CD4-positive, alpha-beta T cell (primary cell): ENCODE data around the gene PRKACA. TPM values are rescaled to one million over a fixed set of nuclear protein-coding genes. Genes with fewer than 3 reads are reported as not detected.

ENCODE experiments used
- ATAC-seq: fragments of 200-7000 bp; cut with Tn5 transposase; one replicate; pipeline ENCODE4 v1.10.0; 2022; ENCODE audit warnings: mild to moderate bottlenecking; ENCODE audit not compliant: poor library complexity
- CTCF ChIA-PET: fragments of 350-600 bp; sonication (Branson Sonifier 250); formaldehyde crosslinking; loops from one replicate; lab custom pipeline; 2021; ENCODE audit warnings: antibody characterized with exemption, inconsistent platforms; lab: Charles Lee
- POLR2A ChIA-PET: fragments of 350-600 bp; sonication (Branson Sonifier 250); formaldehyde crosslinking; loops from one replicate; lab custom pipeline; 2021; ENCODE audit warnings: antibody characterized with exemption, inconsistent platforms; lab: Charles Lee
- DNase-seq, 14 experiments: peaks; one replicate each; pipeline ENCODE4 v3.0.0-alpha.2; 2013 to 2020; ENCODE audit warnings: mixed read lengths in 2 of 14
- H3K27ac ChIP-seq, 2 donors: one replicate each; pipeline versions ENCODE4 v1.5.1 to v1.7.0; 2013; ENCODE audit warnings: low read length in 2 of 2, low read depth in 1 of 2, mild to moderate bottlenecking in 1 of 2
- H3K27me3 ChIP-seq, 2 experiments: 1 replicate in 1 of 2; 2 replicates in 1 of 2; pipeline versions ENCODE4 v1.6.1 to v1.7.0; 2013; ENCODE audit warnings: low read length in 2 of 2, control low read depth in 1 of 2, mild to moderate bottlenecking in 1 of 2, moderate library complexity in 1 of 2; ENCODE audit not compliant: insufficient read depth in 2 of 2, control insufficient read depth in 1 of 2
- H3K36me3 ChIP-seq: one replicate; pipeline ENCODE4 v1.6.1; 2013; ENCODE audit warnings: low read length, control low read depth; ENCODE audit not compliant: insufficient read depth
- H3K4me1 ChIP-seq: one replicate; pipeline ENCODE4 v1.6.1; 2013; ENCODE audit warnings: low read length, control low read depth; ENCODE audit not compliant: insufficient read depth
- H3K4me3 ChIP-seq: one replicate; pipeline ENCODE4 v1.5.1; 2013; ENCODE audit warnings: mild to moderate bottlenecking, low read length, moderate library complexity
- H3K9me3 ChIP-seq, 2 experiments: 1 replicate in 1 of 2; 2 replicates in 1 of 2; pipeline versions ENCODE4 v1.6.1 to v1.7.0; 2013; ENCODE audit warnings: low read length in 2 of 2, mild to moderate bottlenecking in 2 of 2, control low read depth in 1 of 2, moderate library complexity in 1 of 2; ENCODE audit not compliant: control insufficient read depth in 1 of 2, insufficient read depth in 1 of 2
- H3K27ac Mint-ChIP-seq: one replicate; pipeline ENCODE4 v1.8.0; 2020; ENCODE audit warnings: mixed read lengths
- H3K27me3 Mint-ChIP-seq: one replicate; pipeline ENCODE4 v1.8.0; 2021; ENCODE audit warnings: mixed read lengths
- H3K36me3 Mint-ChIP-seq: one replicate; pipeline ENCODE4 v1.8.0; 2021; ENCODE audit warnings: low read depth, mixed read lengths
- H3K4me1 Mint-ChIP-seq: one replicate; pipeline ENCODE4 v1.8.0; 2021; ENCODE audit warnings: low read depth, mixed read lengths
- H3K4me3 Mint-ChIP-seq: one replicate; pipeline ENCODE4 v1.8.0; 2020; ENCODE audit warnings: mild to moderate bottlenecking, mixed read lengths
- H3K9me3 Mint-ChIP-seq: one replicate; pipeline ENCODE4 v1.8.0; 2020; ENCODE audit warnings: mixed read lengths
- intact Hi-C, 2 experiments: fragments of 100-400 bp; cut with DNase I in 1 of 2; cut with micrococcal nuclease in 1 of 2; formaldehyde crosslinking; loops; one replicate each; pipeline versions ENCODE4 v1.15.1 to v1.9.0; 2023 to 2025; cut with DNase I, micrococcal nuclease
- total RNA-seq, 174 experiments: library from RNA in 2 of 174; stranded (reverse) in 2 of 174; gene quantifications; one replicate each; pipeline ENCODE4 v1.2.3 and lab custom pipeline; 2021 to 2026
- TF ChIP-seq, protein P1 (sequence below): fragments of 200-600 bp; IDR thresholded peaks from one replicate; pipeline ENCODE4 v1.8.0; 2022; ENCODE audit warnings: antibody characterized with exemption, mild to moderate bottlenecking

PRKACA gene
- total RNA-seq, 2 experiments from 2014 or later: 27.4 to 29.8 TPM

DNA sequence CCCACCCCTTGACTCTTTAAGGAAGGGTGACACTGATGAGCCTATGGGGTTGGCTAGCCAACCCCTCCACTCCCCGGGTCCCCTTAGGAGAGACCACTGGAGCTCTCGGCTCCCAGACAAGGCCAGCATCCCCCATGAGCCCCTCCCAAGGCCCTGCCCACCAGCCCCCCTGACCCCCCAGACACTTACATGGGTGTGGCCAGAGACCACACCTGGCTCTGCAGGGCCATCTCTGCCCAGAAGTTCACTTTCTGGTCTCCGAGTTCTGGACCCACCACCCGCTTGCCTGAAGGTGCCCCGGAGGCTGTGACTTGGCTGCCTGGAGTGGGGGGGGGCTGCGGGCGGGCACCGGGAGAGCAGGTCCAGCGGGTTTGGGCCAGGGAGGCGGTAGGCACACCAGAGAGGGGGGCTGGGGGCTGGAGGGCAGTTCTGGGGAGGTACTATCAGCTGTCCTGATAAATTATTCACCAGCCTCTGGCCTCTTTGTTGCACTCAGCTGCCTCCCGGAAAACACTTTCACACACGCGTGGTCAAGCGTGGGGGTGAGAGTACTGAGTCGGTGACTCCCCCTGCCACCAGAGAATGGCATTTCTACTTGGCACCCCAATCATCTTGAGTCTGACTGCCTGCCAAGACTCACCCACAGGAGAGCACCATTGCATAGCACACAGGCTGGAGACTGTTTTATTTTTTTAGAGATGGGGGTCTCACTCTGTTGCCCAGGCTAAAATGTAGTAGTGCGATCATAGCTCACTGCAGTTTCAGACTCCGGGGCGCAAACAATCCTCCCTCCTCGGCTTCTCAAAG is 55.6 kb downstream of the PRKACA start, which contains the start of gene PALM3:
PALM3 (minus strand) TSS at position 326 of the 807 bp plus-strand sequence; CDS start at position 230, 96 bp downstream.
- H3K9me3 Mint-ChIP-seq: no peaks in the 10 kb centered on the region

DNA sequence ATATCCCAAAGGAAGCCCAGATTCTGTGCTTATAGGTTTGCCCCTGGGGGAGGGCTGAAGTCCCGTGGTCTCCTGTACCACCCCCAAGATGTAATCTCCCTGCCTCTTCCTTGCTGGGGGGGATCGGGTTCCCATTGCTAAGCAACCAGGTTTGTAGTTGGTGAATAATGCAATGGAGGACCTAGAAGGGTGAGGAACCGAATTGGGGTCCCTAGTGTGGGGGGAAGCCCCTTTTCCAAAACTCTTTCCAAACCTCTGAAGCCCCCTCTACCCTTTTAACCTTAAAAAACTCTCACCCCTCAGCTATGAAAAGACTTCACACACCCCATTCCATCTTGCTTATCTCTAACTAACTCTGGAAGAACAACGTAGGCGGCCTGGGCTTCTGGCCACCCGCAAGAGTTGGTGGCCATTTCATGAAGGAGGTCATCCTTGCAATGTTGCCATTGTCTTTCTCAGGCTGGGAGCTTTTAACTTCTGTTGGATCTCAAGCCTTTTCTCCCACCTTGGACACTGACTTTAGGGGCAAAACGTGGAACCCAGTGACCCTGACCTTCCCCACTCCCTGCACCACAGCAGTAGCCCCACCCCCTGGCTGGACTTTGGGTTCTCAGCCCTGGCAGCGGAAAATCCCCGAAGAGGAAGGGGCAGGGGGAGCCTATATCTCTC is 56.3 kb downstream of the PRKACA start:
- peaks cover 28 to 32% of the 10 kb centered on the region in 2 experiments for H3K27me3 ChIP-seq
- TF ChIP-seq, protein P1, sequence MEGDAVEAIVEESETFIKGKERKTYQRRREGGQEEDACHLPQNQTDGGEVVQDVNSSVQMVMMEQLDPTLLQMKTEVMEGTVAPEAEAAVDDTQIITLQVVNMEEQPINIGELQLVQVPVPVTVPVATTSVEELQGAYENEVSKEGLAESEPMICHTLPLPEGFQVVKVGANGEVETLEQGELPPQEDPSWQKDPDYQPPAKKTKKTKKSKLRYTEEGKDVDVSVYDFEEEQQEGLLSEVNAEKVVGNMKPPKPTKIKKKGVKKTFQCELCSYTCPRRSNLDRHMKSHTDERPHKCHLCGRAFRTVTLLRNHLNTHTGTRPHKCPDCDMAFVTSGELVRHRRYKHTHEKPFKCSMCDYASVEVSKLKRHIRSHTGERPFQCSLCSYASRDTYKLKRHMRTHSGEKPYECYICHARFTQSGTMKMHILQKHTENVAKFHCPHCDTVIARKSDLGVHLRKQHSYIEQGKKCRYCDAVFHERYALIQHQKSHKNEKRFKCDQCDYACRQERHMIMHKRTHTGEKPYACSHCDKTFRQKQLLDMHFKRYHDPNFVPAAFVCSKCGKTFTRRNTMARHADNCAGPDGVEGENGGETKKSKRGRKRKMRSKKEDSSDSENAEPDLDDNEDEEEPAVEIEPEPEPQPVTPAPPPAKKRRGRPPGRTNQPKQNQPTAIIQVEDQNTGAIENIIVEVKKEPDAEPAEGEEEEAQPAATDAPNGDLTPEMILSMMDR: no peak
- no peak for ATAC-seq
- Mint-ChIP-seq H3K4me3 (no peak overlapping the region), H3K4me1 (peaks cover 10% of the 10 kb centered on the region), H3K36me3 (no peaks in the 10 kb centered on the region), H3K9me3 (no peaks in the 10 kb centered on the region), H3K27me3 (peaks cover 34% of the 10 kb centered on the region), H3K27ac (no peak overlapping the region)
- H3K9me3 ChIP-seq: peaks cover 0 to 4% of the 10 kb centered on the region in 2 experiments
- POLR2A ChIA-PET: interaction anchor here (0.8 kb wide), 1 partner anchor 30 kb away, joined by 4 read pairs; the partner anchor contains the start of gene IL27RA
- intact Hi-C loops: no loop called here
- H3K4me1 ChIP-seq: peaks cover 24% of the 10 kb centered on the region
- H3K4me3 ChIP-seq: no peak overlapping the region
- DNase-seq: no peak
- CTCF ChIA-PET: interaction anchor here (1.0 kb wide), 1 partner anchor 182 kb away, joined by 3 read pairs; no protein-coding TSS in a partner anchor
- no peak overlapping the region for H3K27ac ChIP-seq
- no peaks in the 10 kb centered on the region for H3K36me3 ChIP-seq

More for the DNA sequence above, 55.6 kb downstream of the PRKACA start, which contains the start of gene PALM3:
- H3K27ac ChIP-seq: no peak within 1 kb of the TSS
- peaks cover 0 to 4% of the 10 kb centered on the region in 2 experiments for H3K9me3 ChIP-seq
- Mint-ChIP-seq H3K36me3 (no peaks in the 10 kb centered on the region), H3K4me1 (peaks cover 10% of the 10 kb centered on the region), H3K4me3 (no peak within 1 kb of the TSS), H3K27ac (no peak within 1 kb of the TSS), H3K27me3 (peaks cover 34% of the 10 kb centered on the region)
- DNase-seq (no peak), ATAC-seq (no peak)
- peaks cover 22% of the 10 kb centered on the region for H3K4me1 ChIP-seq
- no peak within 1 kb of the TSS for H3K4me3 ChIP-seq
- H3K36me3 ChIP-seq: no peaks in the 10 kb centered on the region
- intact Hi-C loops: no loop called here
- CTCF ChIA-PET: no interaction called here
- TF ChIP-seq, protein P1: no peak
- peaks cover 28 to 32% of the 10 kb centered on the region in 2 experiments for H3K27me3 ChIP-seq
- POLR2A ChIA-PET: no interaction called here

DNA sequence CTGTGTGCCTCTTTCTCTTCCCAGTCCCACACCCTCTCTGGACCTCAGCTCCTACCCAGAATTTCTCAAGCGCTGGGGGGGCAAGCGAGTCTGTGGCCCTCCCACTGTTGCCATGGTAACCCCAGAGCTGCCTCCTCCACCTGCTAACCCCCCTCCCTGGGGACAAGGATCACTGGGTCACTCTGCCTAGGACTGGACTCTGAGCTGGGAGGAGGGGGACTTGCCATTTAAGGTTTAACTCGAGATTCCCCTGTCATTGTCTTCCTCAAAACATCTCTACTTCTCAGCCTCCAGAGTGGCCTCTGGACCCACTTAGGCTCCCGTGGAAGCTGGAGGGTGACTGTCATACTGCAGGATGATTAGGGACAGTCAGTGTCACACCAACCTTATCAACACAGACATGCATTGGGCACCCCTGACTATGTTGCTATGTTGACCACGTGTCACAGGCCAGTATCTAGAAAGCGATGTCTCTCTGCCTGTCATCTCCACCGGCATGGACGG is 57.9 kb downstream of the PRKACA start:
- Histone ChIP-seq H3K4me3 (no peak overlapping the region), H3K27ac (no peak overlapping the region), H3K9me3 (peaks cover 0 to 4% of the 10 kb centered on the region in 2 experiments), H3K27me3 (peaks cover 28 to 32% of the 10 kb centered on the region in 2 experiments), H3K4me1 (peaks cover 24% of the 10 kb centered on the region), H3K36me3 (no peaks in the 10 kb centered on the region)
- Mint-ChIP-seq H3K36me3 (peaks cover under 1% of the 10 kb centered on the region), H3K27me3 (peaks cover 34% of the 10 kb centered on the region), H3K9me3 (no peaks in the 10 kb centered on the region), H3K4me1 (peaks cover 16% of the 10 kb centered on the region), H3K27ac (no peak overlapping the region), H3K4me3 (no peak overlapping the region)
- intact Hi-C loops: no loop called here
- ATAC-seq: no peak
- POLR2A ChIA-PET: interaction anchor here (0.6 to 3.3 kb wide), 2 partner anchors 11 to 28 kb away, joined by 3 to 9 read pairs; partner anchors contain the start of gene IL27RA
- no peak for DNase-seq
- TF ChIP-seq, protein P1: no peak
- CTCF ChIA-PET: interaction anchor here (0.6 to 2.1 kb wide), 9 partner anchors 11 to 179 kb away, joined by 3 to 17 read pairs (median 5); partner anchors contain the start of genes ASF1B and MISP3
